Endodermal cell (in vitro differentiated cells): ENCODE data around the gene WHRN. TPM values are rescaled to one million over a fixed set of nuclear protein-coding genes. Genes with fewer than 3 reads are reported as not detected.

ENCODE experiments used
- DNase-seq: peaks from one replicate; pipeline ENCODE4 v3.0.0-alpha.2; 2017
- H3K27ac ChIP-seq: 2 replicates; pipeline ENCODE4 v1.5.1; 2013; ENCODE audit warnings: mild to moderate bottlenecking, low read depth, low read length, moderate library complexity
- H3K27me3 ChIP-seq: 2 replicates; pipeline ENCODE4 v1.6.1; 2013; ENCODE audit warnings: mild to moderate bottlenecking, low read length, moderate library complexity; ENCODE audit not compliant: insufficient read depth, control insufficient read depth, poor library complexity, severe bottlenecking
- H3K36me3 ChIP-seq: 2 replicates; pipeline ENCODE4 v1.7.0; 2013; ENCODE audit warnings: mild to moderate bottlenecking, low read length, moderate library complexity; ENCODE audit not compliant: control insufficient read depth, insufficient read depth
- H3K4me1 ChIP-seq: one replicate; pipeline ENCODE4 v1.7.0; 2013; ENCODE audit warnings: low read length; ENCODE audit not compliant: control insufficient read depth, insufficient read depth
- H3K4me3 ChIP-seq: 2 replicates; pipeline ENCODE4 v1.5.1; 2013; ENCODE audit warnings: mild to moderate bottlenecking, low read length, moderate library complexity
- H3K9ac ChIP-seq: 2 replicates; pipeline ENCODE4 v1.6.1; 2013; ENCODE audit warnings: mild to moderate bottlenecking, low read length, moderate library complexity; ENCODE audit not compliant: poor library complexity, severe bottlenecking; ENCODE audit errors: extremely low read depth
- H3K9me3 ChIP-seq: 2 replicates; pipeline ENCODE4 v1.6.1; 2013; ENCODE audit warnings: mild to moderate bottlenecking, low read length, moderate library complexity; ENCODE audit not compliant: control insufficient read depth
- H3K27ac Mint-ChIP-seq: 2 replicates; pipeline ENCODE4 v1.8.0; 2020; ENCODE audit warnings: mixed read lengths
- H3K27me3 Mint-ChIP-seq: 2 replicates; pipeline ENCODE4 v1.8.0; 2021; ENCODE audit warnings: mild to moderate bottlenecking, mixed read lengths; ENCODE audit not compliant: insufficient read depth
- H3K36me3 Mint-ChIP-seq: 2 replicates; pipeline ENCODE4 v1.8.0; 2020; ENCODE audit warnings: low read depth, mixed read lengths
- H3K4me1 Mint-ChIP-seq: 2 replicates; pipeline ENCODE4 v1.8.0; 2020; ENCODE audit warnings: mixed read lengths
- H3K4me3 Mint-ChIP-seq: 2 replicates; pipeline ENCODE4 v1.8.0; 2020; ENCODE audit warnings: mild to moderate bottlenecking, moderate library complexity, mixed read lengths
- H3K9me3 Mint-ChIP-seq: 2 replicates; pipeline ENCODE4 v1.8.0; 2020; ENCODE audit warnings: mild to moderate bottlenecking, mixed read lengths
- WGBS, 2 experiments: methylation state at CpG; one replicate each; pipeline versions ENCODE4 v1.1.5 to v1.1.7; 2013; ENCODE audit warnings: missing lambda C conversion rate in 2 of 2, mixed read lengths in 1 of 2; ENCODE audit not compliant: insufficient coverage in 1 of 2, insufficient read length in 1 of 2; 5-methylcytosine and 5-hydroxymethylcytosine counted together
- total RNA-seq, 2 donors: library from RNA; stranded (reverse); fragmentation: NEBNext Ultra II Directional in 1 of 2; extraction: Animal tissue kit (Norgen Biotek cat#: 25700) in 1 of 2; gene quantifications; 2 replicates in 1 of 2; 3 replicates in 1 of 2; pipeline ENCODE4 v1.2.1, GENCODE V29; 2021
- TF ChIP-seq, protein P1 (sequence below): fragments of 200-600 bp; sonication (generic); conservative IDR thresholded peaks from 2 replicates; pipeline ENCODE4 v1.5.0; 2021; ENCODE audit warnings: antibody characterized with exemption, mild to moderate bottlenecking

The WHRN gene
- total RNA-seq, 2 donors from 2014 or later: 7.0 to 12.8 TPM

DNA sequence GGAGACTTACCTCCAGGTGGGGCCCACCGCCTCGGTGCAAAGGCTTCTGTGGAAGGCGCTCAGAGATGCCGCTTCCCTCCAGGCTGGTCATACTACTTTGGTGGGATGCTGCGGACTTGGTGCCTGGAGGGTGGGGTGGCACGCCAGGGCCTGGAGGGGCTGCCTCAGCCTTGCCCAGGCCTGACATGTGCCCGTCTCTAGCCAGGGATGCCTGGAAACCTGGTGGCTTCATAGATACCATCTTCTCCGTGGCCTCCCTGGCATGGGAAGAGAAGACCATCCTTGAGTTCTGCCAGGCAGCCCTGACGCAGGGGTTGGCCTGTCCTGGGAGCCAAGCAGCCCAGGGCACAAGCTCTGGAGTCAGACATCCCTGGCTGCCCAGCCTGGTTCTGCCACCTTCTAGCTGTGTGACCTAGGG lies 147.4 kb downstream of the WHRN start:
- no peak for DNase-seq
- no peaks in the 10 kb centered on the region for H3K9me3 Mint-ChIP-seq
- H3K36me3 Mint-ChIP-seq: peaks cover 34% of the 10 kb centered on the region
- H3K27ac Mint-ChIP-seq: no peak overlapping the region
- no peak overlapping the region for H3K27ac ChIP-seq
- H3K4me1 Mint-ChIP-seq: no peaks in the 10 kb centered on the region
- no peaks in the 10 kb centered on the region for H3K36me3 ChIP-seq
- 94 to 100% methylated on average over 1 to 9 of the region's 9 CpGs for WGBS, 2 experiments
- H3K27me3 Mint-ChIP-seq: no peaks in the 10 kb centered on the region
- no peak overlapping the region for H3K4me3 Mint-ChIP-seq
- no peaks in the 10 kb centered on the region for H3K27me3 ChIP-seq
- H3K4me3 ChIP-seq: no peak overlapping the region
- TF ChIP-seq, protein P1, sequence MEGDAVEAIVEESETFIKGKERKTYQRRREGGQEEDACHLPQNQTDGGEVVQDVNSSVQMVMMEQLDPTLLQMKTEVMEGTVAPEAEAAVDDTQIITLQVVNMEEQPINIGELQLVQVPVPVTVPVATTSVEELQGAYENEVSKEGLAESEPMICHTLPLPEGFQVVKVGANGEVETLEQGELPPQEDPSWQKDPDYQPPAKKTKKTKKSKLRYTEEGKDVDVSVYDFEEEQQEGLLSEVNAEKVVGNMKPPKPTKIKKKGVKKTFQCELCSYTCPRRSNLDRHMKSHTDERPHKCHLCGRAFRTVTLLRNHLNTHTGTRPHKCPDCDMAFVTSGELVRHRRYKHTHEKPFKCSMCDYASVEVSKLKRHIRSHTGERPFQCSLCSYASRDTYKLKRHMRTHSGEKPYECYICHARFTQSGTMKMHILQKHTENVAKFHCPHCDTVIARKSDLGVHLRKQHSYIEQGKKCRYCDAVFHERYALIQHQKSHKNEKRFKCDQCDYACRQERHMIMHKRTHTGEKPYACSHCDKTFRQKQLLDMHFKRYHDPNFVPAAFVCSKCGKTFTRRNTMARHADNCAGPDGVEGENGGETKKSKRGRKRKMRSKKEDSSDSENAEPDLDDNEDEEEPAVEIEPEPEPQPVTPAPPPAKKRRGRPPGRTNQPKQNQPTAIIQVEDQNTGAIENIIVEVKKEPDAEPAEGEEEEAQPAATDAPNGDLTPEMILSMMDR: no peak
- no peaks in the 10 kb centered on the region for H3K9me3 ChIP-seq
- H3K4me1 ChIP-seq: no peaks in the 10 kb centered on the region
- H3K9ac ChIP-seq: no peak overlapping the region

DNA sequence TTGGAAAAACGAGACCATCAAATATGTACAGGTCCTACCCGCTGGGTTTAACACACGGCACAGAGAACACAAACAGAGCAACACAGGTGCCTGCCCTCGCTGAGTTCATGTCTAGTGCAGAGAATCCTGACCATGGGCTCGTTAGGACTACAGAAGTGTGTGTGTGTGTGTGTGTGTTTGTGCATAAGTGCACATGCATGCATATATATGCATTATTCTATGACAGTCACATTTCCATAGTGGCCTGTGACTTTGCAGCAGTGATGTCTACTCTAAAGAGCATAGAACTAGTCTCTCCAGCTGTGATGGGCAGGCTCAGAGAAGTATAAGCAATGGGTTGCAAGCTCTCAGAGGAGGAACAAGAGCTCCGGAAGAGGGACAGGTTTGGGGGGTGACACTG lies 147.9 kb downstream of the WHRN start:
- Histone ChIP-seq H3K27ac (no peak overlapping the region), H3K4me1 (no peaks in the 10 kb centered on the region), H3K4me3 (no peak overlapping the region), H3K36me3 (no peaks in the 10 kb centered on the region), H3K27me3 (no peaks in the 10 kb centered on the region), H3K9me3 (no peaks in the 10 kb centered on the region), H3K9ac (no peak overlapping the region)
- Mint-ChIP-seq H3K36me3 (peaks cover 36% of the 10 kb centered on the region), H3K9me3 (no peaks in the 10 kb centered on the region), H3K27me3 (no peaks in the 10 kb centered on the region), H3K27ac (no peak overlapping the region), H3K4me3 (no peak overlapping the region), H3K4me1 (no peaks in the 10 kb centered on the region)
- WGBS, 2 experiments: 94% methylated on average over 4 to 6 of the region's 6 CpGs
- TF ChIP-seq, protein P1: no peak
- DNase-seq: no peak

DNA sequence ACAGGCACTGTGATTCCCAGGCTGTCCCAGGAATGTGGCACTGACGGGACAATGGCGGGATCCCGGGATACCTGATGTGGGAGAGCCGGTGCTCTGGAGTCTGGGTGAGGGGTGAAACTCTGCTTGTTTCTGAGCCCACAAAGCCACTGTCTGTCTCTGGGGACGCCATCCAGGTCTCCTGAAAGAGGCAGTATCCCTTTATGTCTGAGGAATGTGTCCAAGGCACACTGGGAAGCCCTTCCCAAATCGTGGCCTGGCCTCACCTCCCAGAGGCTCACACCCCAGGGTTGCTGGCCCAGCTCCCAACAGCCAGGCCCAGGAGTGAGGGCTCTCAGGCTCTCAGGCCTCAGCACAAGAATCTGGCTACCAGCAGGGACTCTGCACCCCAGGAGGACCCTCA lies 148.5 kb downstream of the WHRN start:
- H3K4me3 Mint-ChIP-seq: no peak overlapping the region
- Histone ChIP-seq H3K4me3 (no peak overlapping the region), H3K36me3 (no peaks in the 10 kb centered on the region), H3K27ac (no peak overlapping the region), H3K9me3 (no peaks in the 10 kb centered on the region), H3K27me3 (no peaks in the 10 kb centered on the region), H3K4me1 (no peaks in the 10 kb centered on the region), H3K9ac (no peak overlapping the region)
- TF ChIP-seq, protein P1: no peak
- DNase-seq: no peak
- H3K27ac Mint-ChIP-seq: peak overlapping the region; percentile 19
- H3K4me1 Mint-ChIP-seq: no peaks in the 10 kb centered on the region
- no peaks in the 10 kb centered on the region for H3K9me3 Mint-ChIP-seq
- peaks cover 36% of the 10 kb centered on the region for H3K36me3 Mint-ChIP-seq
- H3K27me3 Mint-ChIP-seq: no peaks in the 10 kb centered on the region
- WGBS, 2 experiments: 91 to 97% methylated on average over 5 to 6 of the region's 6 CpGs
